Neural progenitor cell (in vitro differentiated cells): ENCODE data around the gene ATP6V1G1.

ENCODE experiments used
- EZH2 ChIP-seq: fragments of 200-600 bp; sonication (generic); IDR thresholded peaks from 2 replicates; pipeline ENCODE4 v1.6.1; 2017; ENCODE audit warnings: antibody characterized with exemption, mild to moderate bottlenecking, moderate library complexity
- TF ChIP-seq, protein P1 (sequence below): fragments of 200-600 bp; sonication (generic); IDR thresholded peaks from 2 replicates; pipeline ENCODE4 v1.5.1; 2017; ENCODE audit warnings: antibody characterized with exemption, mild to moderate bottlenecking

DNA sequence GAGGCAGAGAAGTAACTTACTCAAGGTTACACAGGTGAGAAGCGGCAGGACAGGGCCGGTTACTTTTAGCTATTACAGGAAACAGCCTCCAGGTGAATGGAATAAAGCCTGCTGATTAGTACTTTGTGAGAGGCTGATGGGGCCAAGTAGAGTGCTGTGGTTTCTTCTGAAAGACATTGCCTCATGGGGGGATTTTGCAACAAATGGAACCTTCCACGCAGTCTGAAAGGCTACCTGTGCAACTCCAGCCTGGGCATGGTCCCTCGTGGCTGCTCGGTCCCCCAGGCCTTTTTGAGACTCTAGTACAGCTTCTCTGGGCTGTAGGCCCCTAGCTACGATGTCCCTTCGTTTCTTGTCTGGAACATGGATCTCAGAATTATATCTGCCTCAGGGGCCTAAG lies 25.5 kb downstream of the ATP6V1G1 start:
- TF ChIP-seq, protein P1, sequence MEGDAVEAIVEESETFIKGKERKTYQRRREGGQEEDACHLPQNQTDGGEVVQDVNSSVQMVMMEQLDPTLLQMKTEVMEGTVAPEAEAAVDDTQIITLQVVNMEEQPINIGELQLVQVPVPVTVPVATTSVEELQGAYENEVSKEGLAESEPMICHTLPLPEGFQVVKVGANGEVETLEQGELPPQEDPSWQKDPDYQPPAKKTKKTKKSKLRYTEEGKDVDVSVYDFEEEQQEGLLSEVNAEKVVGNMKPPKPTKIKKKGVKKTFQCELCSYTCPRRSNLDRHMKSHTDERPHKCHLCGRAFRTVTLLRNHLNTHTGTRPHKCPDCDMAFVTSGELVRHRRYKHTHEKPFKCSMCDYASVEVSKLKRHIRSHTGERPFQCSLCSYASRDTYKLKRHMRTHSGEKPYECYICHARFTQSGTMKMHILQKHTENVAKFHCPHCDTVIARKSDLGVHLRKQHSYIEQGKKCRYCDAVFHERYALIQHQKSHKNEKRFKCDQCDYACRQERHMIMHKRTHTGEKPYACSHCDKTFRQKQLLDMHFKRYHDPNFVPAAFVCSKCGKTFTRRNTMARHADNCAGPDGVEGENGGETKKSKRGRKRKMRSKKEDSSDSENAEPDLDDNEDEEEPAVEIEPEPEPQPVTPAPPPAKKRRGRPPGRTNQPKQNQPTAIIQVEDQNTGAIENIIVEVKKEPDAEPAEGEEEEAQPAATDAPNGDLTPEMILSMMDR = no peak
- TF ChIP-seq EZH2 = no peak
